ENCODE measurements around the gene MPO. TPM values are rescaled to one million over a fixed set of nuclear protein-coding genes. Genes with fewer than 3 reads are reported as not detected.

The MPO gene
- total RNA-seq, 3 donors from 2014 or later: not detected

DNA sequence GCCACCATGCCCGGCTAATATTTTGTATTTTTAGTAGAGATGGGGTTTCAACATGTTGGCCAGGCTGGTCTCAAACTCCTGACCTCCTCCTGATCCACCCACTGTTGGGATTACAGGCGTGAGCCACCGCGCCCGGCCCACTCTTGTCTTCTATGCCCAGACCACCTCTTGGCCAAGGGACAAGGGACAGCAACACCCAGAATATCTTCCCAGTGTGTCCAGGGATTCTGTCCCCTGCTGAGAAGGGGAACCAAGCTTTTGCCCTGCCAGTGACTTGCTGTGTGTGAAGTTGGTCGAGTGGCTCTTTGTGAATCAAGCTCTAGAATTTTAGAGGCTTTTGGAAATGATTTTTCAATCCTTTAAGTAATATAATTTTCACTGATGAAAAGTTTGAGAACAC, 1.7 kb upstream of the MPO start:
- H3K4me1 Mint-ChIP-seq (ENCODE audit: low read depth): no peaks in the 10 kb centered on the region

DNA sequence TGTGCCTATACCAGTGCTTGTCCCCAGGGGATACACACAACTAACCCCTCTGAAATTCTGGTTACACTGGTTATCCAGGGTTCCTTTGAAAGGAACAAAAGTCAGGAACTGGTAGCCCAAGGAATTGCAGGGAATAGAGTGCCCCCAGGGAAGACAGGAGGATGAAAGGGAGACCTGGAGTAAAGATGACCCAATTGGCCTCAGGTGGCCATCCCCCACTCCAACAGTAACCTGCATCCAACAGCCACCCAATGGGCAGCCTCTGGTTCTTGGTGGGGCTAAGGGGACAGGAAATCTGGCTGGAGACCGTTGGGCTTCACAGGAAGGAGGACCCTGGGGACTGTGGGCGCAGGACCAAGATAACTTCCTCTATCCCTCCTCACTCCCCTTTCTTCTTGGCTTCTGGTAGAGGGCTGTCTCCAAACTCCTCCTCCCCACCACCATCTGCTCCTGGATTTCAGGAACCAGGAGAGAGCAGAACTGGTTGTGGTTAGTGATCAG, 826 bp upstream of the MPO start:
- Mint-ChIP-seq H3K4me1 (ENCODE audit: low read depth) (no peaks in the 10 kb centered on the region), H3K36me3 (ENCODE audit: insufficient read depth) (no peaks in the 10 kb centered on the region), H3K4me3 (no peak overlapping the region), H3K27me3 (ENCODE audit: low read depth) (peaks cover 23% of the 10 kb centered on the region), H3K9me3 (no peaks in the 10 kb centered on the region)
- DNase-seq (no peak), ATAC-seq (no peak)

More for the DNA sequence above, 1.7 kb upstream of the MPO start:
- no peak overlapping the region for H3K4me3 Mint-ChIP-seq
- DNase-seq: no peak
- peaks cover 26% of the 10 kb centered on the region for H3K27me3 Mint-ChIP-seq (ENCODE audit: low read depth)
- no peak for ATAC-seq
- no peaks in the 10 kb centered on the region for H3K36me3 Mint-ChIP-seq (ENCODE audit: insufficient read depth)
- no peaks in the 10 kb centered on the region for H3K9me3 Mint-ChIP-seq

DNA sequence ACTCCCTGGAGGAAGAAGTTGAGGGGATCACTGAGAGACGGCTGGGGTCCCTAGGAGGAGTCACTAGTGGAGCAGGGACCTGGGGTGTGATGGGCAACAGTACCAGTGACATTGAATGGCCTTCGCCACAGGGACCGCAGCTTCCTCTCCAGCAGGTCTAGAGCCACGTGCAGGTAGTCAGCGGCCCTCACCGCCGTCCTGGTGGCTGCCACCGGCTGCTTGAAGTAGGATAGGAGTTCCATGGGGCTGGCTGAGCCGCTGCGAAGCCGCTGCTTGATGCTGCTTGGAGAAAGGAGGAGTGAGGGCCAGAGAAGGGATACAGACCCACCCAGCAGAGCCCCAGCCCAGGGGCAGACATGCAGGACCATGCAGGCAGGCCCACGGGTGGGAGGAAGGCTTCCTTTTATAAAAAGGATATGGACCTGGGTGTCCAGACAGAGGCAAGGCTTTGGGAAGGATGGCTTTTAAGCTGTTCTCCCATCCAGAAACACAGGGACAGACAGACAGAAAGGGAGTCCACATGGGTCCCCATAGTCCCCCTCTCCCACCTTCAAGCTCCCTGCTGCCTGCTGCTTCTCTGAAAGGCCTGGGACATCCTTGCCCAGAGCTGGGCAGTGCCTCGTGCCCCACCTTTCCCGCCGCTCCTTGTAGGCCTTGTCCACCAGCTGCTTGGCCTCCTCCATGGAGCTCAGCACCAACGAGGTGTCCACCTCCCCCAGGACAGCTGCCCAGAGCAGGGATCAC, 827 bp downstream of the MPO start:
- peak in 1 of 2 donors; percentile 12 for ATAC-seq
- peaks cover 18% of the 10 kb centered on the region for H3K27me3 Mint-ChIP-seq (ENCODE audit: low read depth)
- H3K9me3 Mint-ChIP-seq: no peaks in the 10 kb centered on the region
- H3K4me3 Mint-ChIP-seq: no peak overlapping the region
- no peaks in the 10 kb centered on the region for H3K36me3 Mint-ChIP-seq (ENCODE audit: insufficient read depth)
- no peaks in the 10 kb centered on the region for H3K4me1 Mint-ChIP-seq (ENCODE audit: low read depth)
- DNase-seq: no peak

GRCh38 chr17:58279016-58279711, 1.6 kb downstream of the MPO start:
- ATAC-seq (no peak), DNase-seq (no peak)
- Mint-ChIP-seq H3K9me3 (no peaks in the 10 kb centered on the region), H3K4me3 (no peak overlapping the region), H3K36me3 (ENCODE audit: insufficient read depth) (no peaks in the 10 kb centered on the region), H3K4me1 (ENCODE audit: low read depth) (no peaks in the 10 kb centered on the region), H3K27me3 (ENCODE audit: low read depth) (peaks cover 18% of the 10 kb centered on the region)

GRCh38 chr17:58278661-58279015, 2.1 kb downstream of the MPO start:
- ATAC-seq: no peak
- Mint-ChIP-seq H3K27me3 (ENCODE audit: low read depth) (peaks cover 18% of the 10 kb centered on the region), H3K4me3 (no peak overlapping the region), H3K9me3 (no peaks in the 10 kb centered on the region), H3K36me3 (ENCODE audit: insufficient read depth) (no peaks in the 10 kb centered on the region), H3K4me1 (ENCODE audit: low read depth) (peaks cover 1% of the 10 kb centered on the region)
- DNase-seq: no peak

DNA sequence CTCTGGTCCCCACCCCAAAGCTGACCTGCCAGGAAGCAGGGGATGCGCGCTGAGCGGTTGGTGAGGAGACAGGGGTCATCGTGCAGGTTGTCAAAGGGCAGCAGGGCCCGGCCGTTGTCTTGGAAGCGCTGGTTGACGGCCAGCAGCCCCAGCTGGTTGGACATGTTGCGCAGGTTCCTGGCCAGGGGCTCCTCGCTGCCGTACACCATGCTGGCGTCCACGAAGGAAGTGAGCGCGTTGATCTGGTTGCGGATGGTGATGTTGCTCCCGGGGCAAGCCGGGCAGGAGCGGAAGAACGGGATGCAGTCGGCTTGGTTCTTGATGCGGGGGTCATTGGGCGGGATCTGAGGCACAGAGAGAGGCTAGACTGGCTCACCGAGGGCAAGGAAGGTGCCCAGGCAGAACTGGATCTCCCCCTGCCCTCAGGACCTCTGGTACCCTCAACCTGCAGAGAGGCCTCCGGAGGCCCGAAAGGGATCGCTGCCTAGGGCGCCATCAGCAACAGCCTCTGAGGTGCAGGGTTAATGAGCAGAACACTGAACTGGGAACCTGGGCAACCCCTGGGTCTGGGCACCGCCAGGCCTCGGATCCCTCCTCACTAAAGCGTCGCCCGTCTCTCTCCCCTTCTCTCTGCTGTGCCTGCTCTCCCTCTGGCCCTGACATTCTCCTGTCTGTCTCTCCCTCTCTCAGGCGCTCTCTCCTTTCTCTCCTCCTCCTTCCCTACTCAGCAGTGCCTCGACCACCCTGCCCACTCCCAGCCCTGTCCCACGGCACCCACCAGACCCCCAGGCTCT, 2.7 kb downstream of the MPO start:
- Mint-ChIP-seq H3K4me3 (no peak overlapping the region), H3K4me1 (ENCODE audit: low read depth) (peaks cover 7% of the 10 kb centered on the region), H3K27me3 (ENCODE audit: low read depth) (peaks cover 18% of the 10 kb centered on the region), H3K9me3 (no peaks in the 10 kb centered on the region), H3K36me3 (ENCODE audit: insufficient read depth) (no peaks in the 10 kb centered on the region)
- ATAC-seq: no peak
- no peak for DNase-seq

GRCh38 chr17:58277107-58277801, 3.5 kb downstream of the MPO start:
- no peak for DNase-seq
- Mint-ChIP-seq H3K27me3 (ENCODE audit: low read depth) (peaks cover 18% of the 10 kb centered on the region), H3K36me3 (ENCODE audit: insufficient read depth) (no peaks in the 10 kb centered on the region), H3K9me3 (no peaks in the 10 kb centered on the region), H3K4me3 (no peak overlapping the region), H3K4me1 (ENCODE audit: low read depth) (peaks cover 7% of the 10 kb centered on the region)
- peak in 1 of 2 donors; percentile 32 for ATAC-seq

- peaks cover 18% of the 10 kb centered on the region for H3K27me3 Mint-ChIP-seq (ENCODE audit: low read depth)
- H3K9me3 Mint-ChIP-seq: no peaks in the 10 kb centered on the region
- ATAC-seq: no peak
- H3K4me3 Mint-ChIP-seq: no peak overlapping the region
- DNase-seq: no peak
- no peaks in the 10 kb centered on the region for H3K36me3 Mint-ChIP-seq (ENCODE audit: insufficient read depth)
- H3K4me1 Mint-ChIP-seq (ENCODE audit: low read depth): peaks cover 7% of the 10 kb centered on the region
Measured at GRCh38 chr17:58276423-58276822, 4.3 kb downstream of the MPO start.

DNA sequence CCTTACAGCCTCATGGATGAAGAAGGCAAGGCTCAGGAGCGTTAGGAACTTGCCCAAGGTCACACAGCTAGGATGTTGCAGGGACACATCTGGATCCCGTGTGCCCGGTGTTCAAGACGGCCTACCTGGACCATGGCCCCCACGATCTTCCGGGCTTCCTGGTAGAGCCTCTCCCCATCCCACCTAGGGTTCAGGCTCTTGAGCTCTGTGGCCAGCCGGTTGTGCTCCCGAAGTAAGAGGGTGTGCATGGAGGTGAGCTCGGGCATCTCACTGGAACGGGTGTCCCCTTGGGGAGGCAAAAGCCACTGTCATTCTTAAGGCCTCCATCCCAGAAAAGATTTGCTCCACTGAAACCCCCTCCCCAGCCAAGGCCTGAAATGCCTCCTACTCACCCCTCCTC, 5.3 kb downstream of the MPO start:
- Mint-ChIP-seq H3K4me3 (no peak overlapping the region), H3K36me3 (ENCODE audit: insufficient read depth) (no peaks in the 10 kb centered on the region), H3K4me1 (ENCODE audit: low read depth) (peaks cover 7% of the 10 kb centered on the region), H3K9me3 (no peaks in the 10 kb centered on the region), H3K27me3 (ENCODE audit: low read depth) (peaks cover 18% of the 10 kb centered on the region)
- no peak for ATAC-seq
- no peak for DNase-seq

GRCh38 chr17:58273453-58274104, 7.2 kb downstream of the MPO start:
- Mint-ChIP-seq H3K36me3 (ENCODE audit: insufficient read depth) (no peaks in the 10 kb centered on the region), H3K27me3 (ENCODE audit: low read depth) (peaks cover 6% of the 10 kb centered on the region), H3K4me3 (no peak overlapping the region), H3K9me3 (no peaks in the 10 kb centered on the region), H3K4me1 (ENCODE audit: low read depth) (peaks cover 7% of the 10 kb centered on the region)
- no peak for ATAC-seq
- DNase-seq: no peak

DNA sequence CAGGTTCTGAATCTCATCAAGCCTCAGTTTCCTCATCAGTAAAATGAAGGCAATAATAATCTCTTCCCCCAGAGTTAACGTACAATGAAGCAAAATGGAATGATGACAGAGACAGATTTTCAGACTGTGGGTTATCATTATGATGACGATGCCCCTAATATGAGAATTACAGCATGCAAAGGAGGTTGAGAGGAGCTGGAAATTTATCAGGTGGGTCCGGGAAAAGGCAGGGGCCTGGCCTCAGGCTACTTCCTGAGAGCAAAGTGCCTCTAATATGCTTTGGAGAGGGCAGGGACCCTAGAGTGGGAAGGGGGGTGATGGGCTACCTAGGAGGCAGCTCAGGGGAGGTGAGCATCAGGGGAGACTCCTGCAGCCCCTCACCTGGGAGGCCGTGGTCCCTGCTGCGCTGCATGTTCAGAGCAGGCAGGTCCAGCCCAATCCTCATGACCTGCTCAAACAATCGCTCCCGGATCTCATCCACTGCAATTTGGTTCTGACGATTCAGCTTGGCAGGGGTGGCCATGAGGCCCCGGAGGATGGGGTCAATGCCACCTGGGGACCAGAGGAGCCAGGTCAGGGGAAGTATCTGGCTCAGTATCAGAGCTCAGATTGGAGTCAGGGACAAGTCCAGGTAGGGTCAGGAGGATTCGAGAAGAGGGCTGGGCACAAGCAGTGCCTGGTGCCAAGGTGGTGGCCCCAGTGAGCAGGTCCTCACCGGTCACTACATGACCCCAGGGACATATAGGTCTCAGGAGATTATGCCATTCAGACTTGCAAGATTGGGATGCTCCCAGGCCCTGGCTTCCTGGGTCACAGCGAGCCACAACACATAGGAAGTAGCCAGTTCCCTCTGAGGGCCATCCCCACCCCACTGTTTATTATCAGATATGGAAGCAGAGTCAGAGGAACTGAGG, 8.1 kb downstream of the MPO start:
- no peaks in the 10 kb centered on the region for H3K36me3 Mint-ChIP-seq (ENCODE audit: insufficient read depth)
- H3K9me3 Mint-ChIP-seq: no peaks in the 10 kb centered on the region
- H3K27me3 Mint-ChIP-seq (ENCODE audit: low read depth): peaks cover 3% of the 10 kb centered on the region
- no peak overlapping the region for H3K4me3 Mint-ChIP-seq
- DNase-seq (no peak), ATAC-seq (no peak)
- H3K4me1 Mint-ChIP-seq (ENCODE audit: low read depth): peaks cover 7% of the 10 kb centered on the region

- no peaks in the 10 kb centered on the region for H3K36me3 Mint-ChIP-seq (ENCODE audit: insufficient read depth)
- DNase-seq (no peak), ATAC-seq (no peak)
- H3K27me3 Mint-ChIP-seq (ENCODE audit: low read depth): peaks cover 3% of the 10 kb centered on the region
- H3K9me3 Mint-ChIP-seq: no peaks in the 10 kb centered on the region
- no peak overlapping the region for H3K4me3 Mint-ChIP-seq
- H3K4me1 Mint-ChIP-seq (ENCODE audit: low read depth): peaks cover 7% of the 10 kb centered on the region
Measured at GRCh38 chr17:58271216-58271931, 9.4 kb downstream of the MPO start.

Measured in activated T-cell treated with anti-CD3 and anti-CD28 coated beads, Interleukin-2, amount 50 U/mL, for 4 hours (primary cell).